Neural cell (in vitro differentiated cells): ENCODE results near the gene PCDH9. TPM values are rescaled to one million over a fixed set of nuclear protein-coding genes. Genes with fewer than 3 reads are reported as not detected.

ENCODE experiments used
- H2AFZ ChIP-seq: fragments of 200-600, 300-800 bp; sonication (generic), shearing (Covaris generic); 2 replicates; pipeline ENCODE4 v1.6.0; 2014; ENCODE audit warnings: low read depth, mild to moderate bottlenecking, antibody characterized with exemption, low read length, moderate library complexity
- H3F3A ChIP-seq: fragments of 200-600 bp; shearing (Covaris generic); 2 replicates; pipeline ENCODE4 v1.6.1; 2016; ENCODE audit warnings: mild to moderate bottlenecking, moderate library complexity, mixed read lengths, antibody characterized with exemption, low read length; ENCODE audit not compliant: insufficient read depth, poor library complexity, severe bottlenecking
- H3K27ac ChIP-seq: fragments of 200-600, 300-800 bp; sonication (generic), shearing (Covaris generic); 2 replicates; pipeline ENCODE4 v1.5.1; 2014; ENCODE audit warnings: mild to moderate bottlenecking, low read length, moderate library complexity
- H3K27me3 ChIP-seq: fragments of 300-800, 200-600 bp; sonication (generic), shearing (Covaris generic); 2 replicates; pipeline ENCODE4 v1.6.0; 2014; ENCODE audit warnings: mild to moderate bottlenecking, low read depth, low read length, moderate library complexity; ENCODE audit not compliant: insufficient read depth
- H3K36me3 ChIP-seq: fragments of 300-800, 200-600 bp; sonication (generic), shearing (Covaris generic); 2 replicates; pipeline ENCODE4 v1.5.1; 2014; ENCODE audit warnings: mild to moderate bottlenecking, antibody characterized with exemption, low read length, moderate library complexity; ENCODE audit not compliant: insufficient read depth
- H3K4me2 ChIP-seq: fragments of 300-800, 200-600 bp; sonication (generic), shearing (Covaris generic); 2 replicates; pipeline ENCODE4 v1.6.0; 2014; ENCODE audit warnings: mild to moderate bottlenecking, low read length
- H3K4me3 ChIP-seq: fragments of 300-800, 200-600 bp; sonication (generic), shearing (Covaris generic); 2 replicates; pipeline ENCODE4 v1.5.1; 2014; ENCODE audit warnings: mild to moderate bottlenecking, low read length, moderate library complexity
- H3K79me2 ChIP-seq: fragments of 200-600 bp; shearing (Covaris generic); replicated peaks from 2 replicates; pipeline ENCODE4 v1.6.0; 2014; ENCODE audit warnings: mild to moderate bottlenecking, low read length, moderate library complexity; ENCODE audit not compliant: insufficient read depth
- H3K9ac ChIP-seq: fragments of 300-800, 200-600 bp; sonication (generic), shearing (Covaris generic); 2 replicates; pipeline ENCODE4 v1.6.1; 2016; ENCODE audit warnings: mild to moderate bottlenecking, low read length, mixed read lengths
- H3K9me2 ChIP-seq: fragments of 200-600 bp; shearing (Covaris generic); 2 replicates; pipeline ENCODE4 v1.6.1; 2016; ENCODE audit warnings: mild to moderate bottlenecking, low read length, mixed read lengths; ENCODE audit not compliant: insufficient read depth
- H3K9me3 ChIP-seq: fragments of 200-600, 300-800 bp; sonication (generic), shearing (Covaris generic); 2 replicates; pipeline ENCODE4 v1.6.1; 2016; ENCODE audit warnings: mild to moderate bottlenecking, mixed run types, low read length, moderate library complexity, mixed read lengths
- H4K20me1 ChIP-seq: fragments of 200-600 bp; shearing (Covaris generic); 2 replicates; pipeline ENCODE4 v1.6.1; 2016; ENCODE audit warnings: mild to moderate bottlenecking, mixed run types; ENCODE audit not compliant: insufficient read depth
- EP300 ChIP-seq: fragments of 450-650 bp; conservative IDR thresholded peaks from 2 replicates; pipeline ENCODE4 v1.6.1; 2014; ENCODE audit warnings: antibody characterized with exemption, mild to moderate bottlenecking, moderate library complexity; ENCODE audit not compliant: poor library complexity, severe bottlenecking
- EZH2 ChIP-seq: fragments of 200-600, 300-800 bp; shearing (Covaris generic), sonication (generic); IDR thresholded peaks from 2 replicates; pipeline ENCODE4 v1.6.1; 2014; ENCODE audit warnings: antibody characterized with exemption, low read length, borderline replicate concordance, mild to moderate bottlenecking; ENCODE audit not compliant: insufficient read depth, poor library complexity, severe bottlenecking
- MXI1 ChIP-seq: fragments of 450-650 bp; conservative IDR thresholded peaks from 2 replicates; pipeline ENCODE4 v1.6.1; 2014; ENCODE audit warnings: antibody characterized with exemption, mild to moderate bottlenecking; ENCODE audit not compliant: poor library complexity, severe bottlenecking
- POLR2AphosphoS5 ChIP-seq: IDR thresholded peaks from 2 replicates; pipeline ENCODE4 v1.6.1; 2012
- RAD21 ChIP-seq: fragments of 450-650 bp; conservative IDR thresholded peaks from 2 replicates; pipeline ENCODE4 v1.6.1; 2014; ENCODE audit warnings: antibody characterized with exemption, mild to moderate bottlenecking, moderate library complexity
- SMC3 ChIP-seq: fragments of 450-650 bp; conservative IDR thresholded peaks from 2 replicates; pipeline ENCODE4 v1.6.1; 2014; ENCODE audit warnings: antibody characterized with exemption, mild to moderate bottlenecking, moderate library complexity; ENCODE audit not compliant: poor library complexity
- TAF1 ChIP-seq: IDR thresholded peaks from 2 replicates; pipeline ENCODE4 v1.6.1; 2012; ENCODE audit warnings: low read depth
- polyA plus RNA-seq: library from polyadenylated mRNA; depleted of rRNA; stranded (reverse); fragments of >200 nt; gene quantifications from 2 replicates; pipeline ENCODE4 v1.2.3, GENCODE V29; 2014
- TF ChIP-seq, protein P1 (sequence below): IDR thresholded peaks from 2 replicates; pipeline ENCODE4 v1.6.1; 2012; ENCODE audit warnings: borderline replicate concordance
- TF ChIP-seq, protein P2 (sequence below): fragments of 450-650 bp; IDR thresholded peaks from 2 replicates; pipeline ENCODE4 v1.5.1; 2014; ENCODE audit warnings: antibody characterized with exemption, mild to moderate bottlenecking, moderate library complexity; ENCODE audit not compliant: poor library complexity, severe bottlenecking

PCDH9 gene
- polyA plus RNA-seq, 1 donor from 2014 or later: 4.6 TPM

- Histone ChIP-seq H2AFZ (no peak overlapping the region), H3F3A (peaks cover 2% of the 10 kb centered on the region), H3K27me3 (no peaks in the 10 kb centered on the region), H3K4me2 (no peak overlapping the region), H3K27ac (no peak overlapping the region), H3K9me2 (no peaks in the 10 kb centered on the region), H3K4me3 (no peak overlapping the region), H3K9ac (no peak overlapping the region), H3K9me3 (no peaks in the 10 kb centered on the region), H4K20me1 (no peaks in the 10 kb centered on the region), H3K36me3 (no peaks in the 10 kb centered on the region), H3K79me2 (no peaks in the 10 kb centered on the region)
- TF ChIP-seq RAD21 (no peak), POLR2AphosphoS5 (no peak), EP300 (no peak), MXI1 (no peak), TAF1 (no peak), SMC3 (no peak), EZH2 (no peak)
- TF ChIP-seq, protein P1, sequence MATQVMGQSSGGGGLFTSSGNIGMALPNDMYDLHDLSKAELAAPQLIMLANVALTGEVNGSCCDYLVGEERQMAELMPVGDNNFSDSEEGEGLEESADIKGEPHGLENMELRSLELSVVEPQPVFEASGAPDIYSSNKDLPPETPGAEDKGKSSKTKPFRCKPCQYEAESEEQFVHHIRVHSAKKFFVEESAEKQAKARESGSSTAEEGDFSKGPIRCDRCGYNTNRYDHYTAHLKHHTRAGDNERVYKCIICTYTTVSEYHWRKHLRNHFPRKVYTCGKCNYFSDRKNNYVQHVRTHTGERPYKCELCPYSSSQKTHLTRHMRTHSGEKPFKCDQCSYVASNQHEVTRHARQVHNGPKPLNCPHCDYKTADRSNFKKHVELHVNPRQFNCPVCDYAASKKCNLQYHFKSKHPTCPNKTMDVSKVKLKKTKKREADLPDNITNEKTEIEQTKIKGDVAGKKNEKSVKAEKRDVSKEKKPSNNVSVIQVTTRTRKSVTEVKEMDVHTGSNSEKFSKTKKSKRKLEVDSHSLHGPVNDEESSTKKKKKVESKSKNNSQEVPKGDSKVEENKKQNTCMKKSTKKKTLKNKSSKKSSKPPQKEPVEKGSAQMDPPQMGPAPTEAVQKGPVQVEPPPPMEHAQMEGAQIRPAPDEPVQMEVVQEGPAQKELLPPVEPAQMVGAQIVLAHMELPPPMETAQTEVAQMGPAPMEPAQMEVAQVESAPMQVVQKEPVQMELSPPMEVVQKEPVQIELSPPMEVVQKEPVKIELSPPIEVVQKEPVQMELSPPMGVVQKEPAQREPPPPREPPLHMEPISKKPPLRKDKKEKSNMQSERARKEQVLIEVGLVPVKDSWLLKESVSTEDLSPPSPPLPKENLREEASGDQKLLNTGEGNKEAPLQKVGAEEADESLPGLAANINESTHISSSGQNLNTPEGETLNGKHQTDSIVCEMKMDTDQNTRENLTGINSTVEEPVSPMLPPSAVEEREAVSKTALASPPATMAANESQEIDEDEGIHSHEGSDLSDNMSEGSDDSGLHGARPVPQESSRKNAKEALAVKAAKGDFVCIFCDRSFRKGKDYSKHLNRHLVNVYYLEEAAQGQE: no peak
- TF ChIP-seq, protein P2, sequence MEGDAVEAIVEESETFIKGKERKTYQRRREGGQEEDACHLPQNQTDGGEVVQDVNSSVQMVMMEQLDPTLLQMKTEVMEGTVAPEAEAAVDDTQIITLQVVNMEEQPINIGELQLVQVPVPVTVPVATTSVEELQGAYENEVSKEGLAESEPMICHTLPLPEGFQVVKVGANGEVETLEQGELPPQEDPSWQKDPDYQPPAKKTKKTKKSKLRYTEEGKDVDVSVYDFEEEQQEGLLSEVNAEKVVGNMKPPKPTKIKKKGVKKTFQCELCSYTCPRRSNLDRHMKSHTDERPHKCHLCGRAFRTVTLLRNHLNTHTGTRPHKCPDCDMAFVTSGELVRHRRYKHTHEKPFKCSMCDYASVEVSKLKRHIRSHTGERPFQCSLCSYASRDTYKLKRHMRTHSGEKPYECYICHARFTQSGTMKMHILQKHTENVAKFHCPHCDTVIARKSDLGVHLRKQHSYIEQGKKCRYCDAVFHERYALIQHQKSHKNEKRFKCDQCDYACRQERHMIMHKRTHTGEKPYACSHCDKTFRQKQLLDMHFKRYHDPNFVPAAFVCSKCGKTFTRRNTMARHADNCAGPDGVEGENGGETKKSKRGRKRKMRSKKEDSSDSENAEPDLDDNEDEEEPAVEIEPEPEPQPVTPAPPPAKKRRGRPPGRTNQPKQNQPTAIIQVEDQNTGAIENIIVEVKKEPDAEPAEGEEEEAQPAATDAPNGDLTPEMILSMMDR: no peak
These were observed 884.2 kb downstream of the PCDH9 start for GRCh38 chr13:66345971-66346370.

DNA sequence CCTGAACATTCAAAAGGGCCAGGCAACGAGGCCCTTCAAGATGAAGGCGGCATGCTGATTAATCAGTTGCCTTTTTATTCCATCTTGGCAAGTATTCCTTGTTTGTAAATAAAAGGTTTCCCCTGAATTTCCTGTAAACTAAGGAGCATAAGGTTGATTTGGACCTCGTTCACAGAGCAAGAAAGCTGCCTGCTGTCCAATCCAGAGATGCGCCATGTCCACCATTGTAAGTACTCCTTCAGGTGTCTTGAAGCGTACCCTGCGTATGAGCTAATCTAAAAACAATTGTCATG, 884.7 kb downstream of the PCDH9 start:
- H4K20me1 ChIP-seq: no peaks in the 10 kb centered on the region
- no peak overlapping the region for H3K4me2 ChIP-seq
- no peaks in the 10 kb centered on the region for H3K27me3 ChIP-seq
- H3K9me3 ChIP-seq: no peaks in the 10 kb centered on the region
- H3K27ac ChIP-seq: no peak overlapping the region
- H2AFZ ChIP-seq: no peak overlapping the region
- TF ChIP-seq RAD21 (no peak), TAF1 (no peak), POLR2AphosphoS5 (no peak), MXI1 (no peak)
- H3K4me3 ChIP-seq: no peak overlapping the region
- H3K79me2 ChIP-seq: no peaks in the 10 kb centered on the region
- no peaks in the 10 kb centered on the region for H3K9me2 ChIP-seq
- H3K9ac ChIP-seq: no peak overlapping the region
- no peaks in the 10 kb centered on the region for H3K36me3 ChIP-seq
- H3F3A ChIP-seq: peaks cover 2% of the 10 kb centered on the region
